GM18499 (cell line): Measurements from ENCODE around the gene NCK1.
"Not testable (repeated sequence)": the region's sequence is repeated elsewhere in the genome, so short reads cannot be mapped to it uniquely, and the experiment has no call there.

Experiments
- ATAC-seq: cut with Tn5 transposase; IDR thresholded peaks from one replicate; pipeline ENCODE4 v1.9.1; 2021; ENCODE audit warnings: moderate number of reproducible peaks; ENCODE audit not compliant: insufficient read depth, unreplicated experiment

The NCK1 gene

DNA sequence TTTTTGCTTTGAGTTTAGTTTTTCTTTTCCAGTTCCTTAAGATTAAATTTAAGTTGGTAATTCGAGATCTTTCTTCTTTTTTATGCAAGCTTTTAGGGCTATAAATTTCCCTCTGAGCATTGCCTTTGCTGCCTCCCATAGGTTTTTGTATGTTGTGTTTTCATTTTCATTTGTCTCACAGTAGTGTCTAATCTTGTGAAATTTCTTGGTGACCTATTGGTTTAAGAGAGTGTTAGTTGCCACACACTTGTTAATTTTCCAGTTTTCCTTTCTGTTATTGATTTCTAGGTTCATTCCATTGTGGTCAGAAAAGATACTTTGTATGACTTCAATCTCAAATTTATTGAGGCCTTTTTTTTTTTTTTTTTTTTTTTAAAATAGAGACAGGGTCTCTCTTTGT is 77.5 kb downstream of the NCK1 start:
- no peak for ATAC-seq

DNA sequence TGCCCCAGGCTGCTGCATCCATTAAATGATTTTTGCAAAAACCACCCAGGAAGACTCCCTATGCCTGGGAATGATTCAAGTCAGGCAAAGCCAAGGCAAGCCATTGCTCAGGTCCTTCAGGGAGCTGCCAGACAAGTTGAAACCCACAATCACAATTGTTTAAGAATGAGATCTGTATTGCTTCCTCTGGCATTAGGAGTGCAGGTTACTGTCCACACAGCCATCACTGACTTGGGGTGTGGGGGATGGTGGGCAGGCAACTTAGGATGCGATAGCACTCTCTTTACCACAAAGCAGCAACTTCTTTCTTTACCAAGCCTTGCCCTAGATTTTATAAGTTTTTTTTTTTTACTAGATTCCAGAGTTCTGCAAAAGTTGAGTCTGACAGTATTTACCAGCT is 80.8 kb downstream of the NCK1 start:
- no peak for ATAC-seq

DNA sequence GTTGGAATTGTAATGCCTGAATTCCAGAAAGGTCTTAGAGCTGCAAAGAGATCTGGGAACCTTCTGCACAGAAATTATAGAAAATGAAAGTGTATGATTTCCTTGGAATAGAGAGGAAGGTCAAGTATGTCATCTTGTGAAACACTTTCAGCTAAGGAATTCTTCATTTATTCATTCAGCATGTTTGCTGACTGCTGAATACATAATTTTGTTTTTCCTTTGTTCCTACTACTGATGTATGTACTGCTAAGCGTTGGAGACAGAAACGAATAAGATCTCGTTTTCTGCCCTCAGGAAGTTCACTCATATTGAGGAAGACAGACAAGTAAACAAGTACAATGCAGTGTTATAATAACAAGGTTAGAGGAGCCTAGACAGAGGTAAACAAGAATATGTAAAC is 81.4 kb downstream of the NCK1 start:
- no peak for ATAC-seq

DNA sequence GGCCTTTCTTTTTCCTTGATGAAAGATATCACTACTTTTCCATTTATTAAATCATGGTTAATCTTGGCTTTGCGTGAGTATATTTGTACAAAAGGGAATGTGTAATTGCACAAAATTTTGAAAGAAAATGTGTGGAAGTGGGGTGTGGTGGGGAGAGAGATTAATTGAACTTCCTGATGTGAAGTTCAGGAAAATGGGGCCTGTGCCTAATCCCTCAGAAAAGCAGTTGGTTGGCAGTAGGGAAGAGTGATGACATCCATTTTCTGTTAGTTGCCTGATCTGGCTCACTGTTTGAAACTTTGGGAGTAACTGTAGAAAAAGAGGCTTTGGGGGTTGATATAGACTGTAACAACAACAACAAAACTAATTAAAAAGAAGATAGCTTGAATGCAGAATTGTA is 85.0 kb downstream of the NCK1 start:
- no peak for ATAC-seq

DNA sequence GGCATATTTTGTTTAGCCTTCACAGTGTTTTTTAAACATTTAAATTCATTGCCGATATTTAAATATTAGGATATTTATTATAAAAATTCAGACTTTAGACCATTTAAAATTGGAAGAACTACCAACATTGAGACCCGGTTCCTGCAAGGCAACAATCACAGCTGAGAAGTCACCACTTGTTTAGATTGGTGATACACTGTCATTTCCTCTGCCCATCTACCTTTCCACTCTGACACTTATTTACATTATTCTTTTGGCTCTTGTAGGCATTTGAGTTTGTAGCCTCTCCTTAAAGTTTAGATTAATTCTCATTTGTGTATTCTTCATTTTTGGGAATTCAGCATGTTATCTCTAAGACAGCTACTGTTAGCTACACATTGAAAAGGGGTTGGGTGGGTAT is 85.5 kb downstream of the NCK1 start:
- ATAC-seq, result no peak

DNA sequence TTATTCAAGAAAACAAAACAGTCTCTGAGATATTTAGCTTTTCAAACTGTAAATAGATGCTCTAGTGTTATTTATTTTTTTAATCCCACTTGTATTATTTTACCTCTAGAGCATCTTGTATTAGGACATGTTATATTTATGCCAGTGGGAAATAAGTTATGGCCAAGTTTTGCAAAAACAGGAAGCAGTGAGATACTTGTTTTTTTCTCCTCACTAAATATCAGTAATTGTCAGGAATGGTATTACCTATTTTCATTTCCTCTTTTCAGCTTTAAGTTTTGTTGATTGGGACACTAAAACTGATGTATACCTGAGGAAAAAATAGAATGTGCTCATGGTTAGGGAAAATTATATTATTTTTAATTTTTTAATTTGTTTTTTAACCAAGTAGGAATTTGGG is 87.1 kb downstream of the NCK1 start:
- ATAC-seq, result no peak

DNA sequence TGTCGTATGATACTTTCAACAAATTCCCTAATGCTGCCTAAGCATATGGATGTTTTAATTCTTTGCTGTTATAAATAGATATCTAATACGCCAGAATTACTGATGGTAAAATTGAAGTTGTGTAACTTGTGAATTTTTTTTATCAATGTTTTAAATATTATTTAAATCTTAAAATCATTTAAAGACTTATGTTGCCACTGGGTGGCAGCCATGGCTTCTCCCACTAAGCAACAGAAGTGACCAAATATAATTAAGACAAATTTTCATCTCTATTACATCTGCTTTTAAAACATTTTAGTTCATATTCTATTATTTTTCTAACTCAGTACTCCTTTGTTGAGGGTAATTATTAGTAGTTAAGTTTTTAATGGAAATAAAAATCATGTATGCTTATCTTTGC is 87.7 kb downstream of the NCK1 start:
- ATAC-seq, result no peak

DNA sequence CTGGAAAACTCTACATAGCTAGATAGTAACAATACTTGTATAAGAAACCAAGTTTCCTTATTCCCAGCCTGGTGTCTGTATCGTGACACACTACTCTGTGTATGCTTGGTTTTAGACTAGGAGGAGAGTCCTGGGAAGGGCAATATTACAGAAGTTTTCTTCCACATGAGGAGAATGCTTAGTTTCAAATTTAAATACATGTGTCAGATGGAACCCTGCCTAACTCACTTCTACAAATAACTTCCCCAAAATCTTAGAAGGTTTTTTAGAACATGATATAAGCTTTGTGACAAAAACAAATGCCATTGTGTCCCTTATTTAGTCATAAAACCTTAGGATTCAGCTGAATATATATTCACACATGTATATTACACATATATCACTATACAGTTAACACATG is 88.6 kb downstream of the NCK1 start:
- ATAC-seq, result no peak

DNA sequence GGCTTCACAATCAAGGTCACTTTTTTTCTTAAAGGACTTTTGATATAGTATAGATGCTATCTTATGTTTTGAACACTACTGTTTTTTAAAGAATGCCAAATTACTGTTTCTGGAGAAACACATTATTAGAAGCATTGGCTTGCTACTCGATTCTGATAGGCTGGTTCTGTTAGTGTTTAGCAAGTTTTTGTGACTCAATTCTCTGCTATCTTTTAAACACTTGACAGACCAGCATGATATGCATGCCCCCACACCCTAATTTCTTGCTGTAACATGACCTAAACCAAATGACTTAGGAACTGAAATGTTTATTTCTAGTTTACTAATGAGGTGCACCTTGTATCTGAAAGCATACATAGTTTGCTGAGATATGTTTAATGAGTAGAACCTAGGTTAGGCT is 90.3 kb downstream of the NCK1 start:
- ATAC-seq, result no peak

DNA sequence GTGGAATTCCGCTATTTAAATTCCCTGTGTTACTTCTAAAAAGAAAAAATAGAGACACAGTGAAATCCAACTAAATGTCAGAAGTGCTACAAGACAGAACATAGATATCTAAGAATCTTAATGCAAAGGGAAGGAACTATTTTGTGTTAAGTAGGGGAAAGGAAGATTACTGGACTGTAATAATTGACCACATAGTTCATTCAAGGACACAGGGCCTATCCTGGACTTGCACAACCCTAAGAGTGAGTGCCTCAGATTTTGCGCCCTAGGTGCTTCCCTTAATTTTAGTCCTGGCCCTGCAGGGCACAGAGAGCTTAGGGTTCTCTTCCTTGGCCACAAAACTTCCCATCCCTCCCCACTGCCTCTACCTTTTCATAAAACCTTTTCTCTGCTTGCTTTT is 92.2 kb downstream of the NCK1 start:
- ATAC-seq, result no peak

DNA sequence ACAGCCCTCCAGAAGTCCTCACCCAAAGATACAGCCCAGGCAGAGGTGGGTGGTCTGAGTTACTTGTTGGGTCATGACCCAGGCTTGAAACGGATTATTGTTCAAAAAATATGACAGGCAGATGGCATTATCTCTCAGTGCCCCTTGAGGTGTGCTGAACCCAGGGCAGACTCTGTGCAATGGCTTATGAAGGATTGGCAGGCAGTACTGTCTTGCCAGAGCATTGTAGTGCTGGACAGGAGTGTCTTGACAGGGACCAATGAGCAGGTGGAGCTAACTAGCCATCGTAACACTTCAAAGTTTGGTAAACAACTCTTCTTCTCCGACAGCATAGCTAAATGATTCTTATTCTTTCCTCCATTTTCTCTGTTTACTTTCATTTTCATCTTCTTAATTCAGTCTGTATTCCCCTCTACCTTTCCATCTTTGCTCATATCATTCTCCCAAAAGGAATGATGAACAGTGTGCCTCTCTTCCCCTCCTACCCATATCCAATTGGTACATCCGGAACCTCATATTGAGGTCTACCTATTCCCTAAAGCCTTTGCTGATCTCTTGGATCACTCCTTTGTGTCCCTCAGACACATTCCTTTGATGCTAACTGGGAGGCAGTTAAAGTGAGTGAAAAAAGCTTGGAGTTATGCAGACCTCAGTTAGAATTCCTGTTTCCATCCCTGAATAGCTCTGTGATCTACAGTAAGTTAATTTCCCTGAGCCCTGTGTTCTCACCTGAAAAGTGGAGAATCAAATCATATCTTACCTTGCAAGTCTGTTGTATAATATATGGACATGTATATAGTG is 93.2 kb downstream of the NCK1 start:
- no peak for ATAC-seq

DNA sequence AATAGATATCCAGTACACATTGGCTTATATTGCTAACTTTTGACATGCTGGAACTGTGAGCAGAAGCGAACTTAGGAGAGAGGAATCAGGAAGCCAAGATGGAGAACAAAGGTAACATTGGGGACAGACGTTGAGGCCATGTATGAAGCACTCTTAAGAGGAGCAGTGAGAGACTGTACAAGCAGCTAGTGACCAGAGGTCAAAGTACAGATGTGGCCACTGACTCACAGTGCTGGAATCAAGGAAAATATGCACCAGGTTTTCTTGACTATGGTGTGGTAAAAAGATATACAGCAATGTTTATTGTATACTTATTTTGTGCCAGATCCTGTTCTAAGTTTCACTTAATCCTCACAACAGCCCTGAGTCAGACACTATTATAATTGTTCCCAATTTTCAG is 93.8 kb downstream of the NCK1 start:
- ATAC-seq, result no peak

DNA sequence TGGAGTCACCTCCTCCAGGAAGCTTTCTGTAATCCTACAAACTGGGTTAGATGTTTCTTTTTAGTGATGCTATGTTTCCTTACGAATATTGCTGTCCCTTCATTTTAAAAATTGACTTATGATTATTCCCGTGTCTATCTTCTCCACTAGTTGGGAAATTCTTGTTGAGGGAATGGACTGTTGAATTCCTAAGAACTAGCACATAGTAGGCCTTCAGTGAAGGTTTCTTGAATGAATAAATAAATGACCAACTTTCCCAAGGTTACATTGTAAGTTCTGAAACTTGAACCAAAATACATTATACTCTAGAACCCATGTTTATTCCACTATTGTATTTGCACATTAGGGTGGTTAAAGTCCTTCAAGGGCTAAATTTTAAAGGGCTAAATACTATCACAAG is 95.0 kb downstream of the NCK1 start:
- ATAC-seq, result no peak

DNA sequence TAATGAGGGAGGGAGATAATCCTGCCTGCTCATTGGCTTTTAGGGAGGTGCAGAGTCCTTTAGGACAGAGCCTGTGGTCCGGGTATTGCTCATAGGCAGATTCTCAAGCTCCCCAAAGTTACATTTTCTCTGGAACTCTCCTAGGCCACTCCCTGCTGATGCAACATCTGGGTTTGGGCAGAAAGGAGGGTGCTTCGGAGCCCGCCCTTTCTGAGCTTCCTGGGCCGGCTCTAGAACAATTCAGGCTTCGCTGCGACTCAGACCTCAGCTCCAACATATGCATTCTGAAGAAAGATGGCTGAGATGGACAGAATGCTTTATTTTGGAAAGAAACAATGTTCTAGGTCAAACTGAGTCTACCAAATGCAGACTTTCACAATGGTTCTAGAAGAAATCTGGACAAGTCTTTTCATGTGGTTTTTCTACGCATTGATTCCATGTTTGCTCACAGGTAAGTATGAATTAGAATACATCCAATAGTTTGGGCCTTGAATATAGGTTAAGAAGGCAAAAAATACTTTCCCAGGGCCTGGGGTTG is 95.8 kb downstream of the NCK1 start, which contains the start of gene IL20RB:
IL20RB (plus strand) TSS at position 233 of the 538 bp plus-strand sequence; CDS start at position 364, 131 bp downstream.
- no peak for ATAC-seq

DNA sequence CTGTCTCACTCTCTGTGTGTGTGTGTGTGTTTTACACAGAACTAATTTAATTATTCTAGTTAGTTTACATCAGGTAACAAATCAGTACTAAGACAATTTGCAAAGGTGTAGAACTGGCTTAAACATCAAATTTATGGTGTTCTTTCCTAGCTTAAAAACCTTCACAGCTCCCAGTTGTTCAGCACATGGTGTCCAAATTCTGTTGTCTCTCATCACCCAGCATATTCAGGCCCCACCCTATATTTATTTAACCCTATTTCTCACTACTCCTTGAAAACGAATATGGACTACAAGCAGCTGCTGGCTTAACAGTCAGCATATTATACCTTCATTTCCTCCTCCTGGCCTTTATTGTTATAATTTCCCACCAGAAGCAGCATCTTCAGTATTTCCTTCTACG is 96.9 kb downstream of the NCK1 start:
- no peak for ATAC-seq

DNA sequence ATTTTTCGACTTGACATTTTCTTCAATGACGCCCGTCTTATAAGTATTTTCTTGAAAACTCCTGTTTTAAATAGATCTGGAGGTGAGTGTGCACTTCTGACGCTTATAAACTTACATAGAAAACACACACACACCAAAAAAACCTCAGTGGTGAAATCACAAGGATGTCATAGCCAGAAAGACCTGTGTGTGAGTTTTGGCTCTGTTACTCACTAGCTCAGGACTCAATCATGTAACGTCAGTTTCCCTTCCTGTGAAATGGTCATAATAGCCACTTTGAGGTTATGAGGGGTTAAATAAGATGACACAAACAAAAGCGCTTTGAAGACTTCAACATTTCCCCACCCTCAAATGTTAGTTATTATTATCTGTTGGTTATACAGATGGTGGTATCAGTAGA is 97.6 kb downstream of the NCK1 start:
- no peak for ATAC-seq

DNA sequence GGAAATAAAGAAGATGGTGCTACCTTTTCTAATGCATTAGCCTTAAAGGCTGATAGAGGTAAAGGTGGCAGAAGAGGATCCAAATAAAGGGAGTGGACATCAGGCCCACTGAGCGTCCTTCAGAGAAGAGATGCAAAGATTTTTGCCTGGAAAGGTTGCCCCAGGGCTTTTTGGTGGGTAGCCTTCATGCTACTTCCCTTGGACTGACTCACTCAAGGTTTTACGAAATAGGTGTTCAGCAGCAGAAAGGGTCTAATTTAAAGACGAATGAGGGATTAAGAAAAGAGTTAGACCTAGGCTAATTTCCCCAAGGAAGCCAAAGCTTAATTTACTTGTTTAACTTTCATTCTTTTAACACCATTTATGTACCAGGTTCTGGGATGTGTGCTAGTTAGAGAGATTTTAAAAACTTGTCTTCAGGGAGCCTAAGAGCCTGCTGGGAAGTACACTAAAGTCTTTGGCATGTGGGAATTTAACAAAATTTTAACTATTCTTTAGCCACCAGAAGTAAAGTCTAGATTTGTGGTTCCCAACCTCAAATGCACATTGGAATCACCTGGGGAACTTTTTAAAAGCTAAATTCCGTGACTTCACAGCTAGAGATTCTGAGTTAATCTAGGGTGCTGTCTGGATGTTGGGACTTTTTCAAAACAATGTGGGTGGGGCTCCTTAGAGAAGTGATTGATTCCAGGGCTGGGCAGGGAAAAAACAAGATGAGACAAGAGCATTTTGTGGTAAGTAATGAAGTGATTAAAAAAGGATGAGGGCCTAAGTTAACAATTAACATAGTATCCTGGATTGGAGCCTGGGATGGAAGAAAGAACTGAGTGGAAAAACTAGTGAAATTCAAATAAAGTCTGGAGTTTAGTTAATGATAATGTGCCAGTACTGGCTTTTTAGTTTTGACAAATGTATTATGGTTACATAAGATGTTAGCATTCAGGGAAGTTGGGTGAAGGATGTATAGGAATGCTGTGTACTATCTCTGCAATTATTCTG is 99.1 kb downstream of the NCK1 start:
- no peak for ATAC-seq

DNA sequence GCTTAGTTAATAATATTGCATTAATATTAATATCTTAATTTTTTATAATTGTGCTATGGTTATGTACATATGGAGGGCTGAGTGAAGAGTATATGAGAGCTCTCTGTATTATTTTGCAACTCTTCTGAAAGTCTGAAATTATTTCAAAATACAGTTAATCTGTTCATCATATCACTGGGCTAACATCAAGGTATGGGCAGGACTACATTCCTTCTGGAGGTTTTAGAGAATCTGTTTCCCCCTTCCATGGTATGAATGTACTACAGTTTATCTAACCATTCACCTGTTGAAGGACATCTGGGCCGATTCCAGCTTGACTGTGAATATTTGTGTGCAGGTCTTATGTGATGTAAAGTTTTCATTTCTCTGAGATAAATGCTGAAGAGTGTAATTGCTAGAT is 100.9 kb downstream of the NCK1 start:
- no peak for ATAC-seq

DNA sequence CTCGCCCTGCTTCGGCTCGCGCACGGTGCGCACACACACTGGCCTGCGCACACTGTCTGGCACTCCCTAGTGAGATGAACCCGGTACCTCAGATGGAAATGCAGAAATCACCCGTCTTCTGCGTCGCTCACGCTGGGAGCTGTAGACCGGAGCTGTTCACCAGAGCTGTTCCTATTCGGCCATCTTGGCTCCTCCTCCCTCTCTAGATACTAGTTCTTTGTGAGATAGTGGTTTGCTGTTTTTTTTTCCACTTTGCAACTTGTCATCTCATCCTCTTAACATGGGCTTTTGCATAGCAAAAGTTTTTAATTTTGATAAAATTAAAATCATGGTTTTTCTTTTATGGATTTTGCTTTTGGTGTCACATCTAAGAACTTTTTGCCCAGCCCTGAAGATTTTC is 107.5 kb downstream of the NCK1 start:
- ATAC-seq, result not testable (repeated sequence)

DNA sequence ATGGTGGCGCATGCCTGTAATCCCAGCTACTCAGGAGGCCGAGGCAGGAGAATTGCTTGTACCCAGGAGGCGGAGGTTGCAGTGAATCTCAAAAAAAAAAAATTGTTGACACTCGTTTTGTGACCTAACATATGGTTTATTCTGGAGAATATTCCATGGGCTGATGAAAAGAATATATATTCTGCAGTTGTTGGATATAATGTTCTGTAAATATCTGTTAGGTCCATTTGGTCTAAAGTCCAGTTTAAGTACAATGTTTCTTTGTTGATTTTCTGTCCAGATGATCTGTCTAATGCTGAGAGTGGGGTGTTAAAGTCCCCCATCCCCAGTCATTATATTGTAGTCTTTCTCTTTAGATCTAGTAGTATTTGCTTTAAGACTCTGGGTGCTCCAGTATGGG is 111.3 kb downstream of the NCK1 start:
- no peak for ATAC-seq

DNA sequence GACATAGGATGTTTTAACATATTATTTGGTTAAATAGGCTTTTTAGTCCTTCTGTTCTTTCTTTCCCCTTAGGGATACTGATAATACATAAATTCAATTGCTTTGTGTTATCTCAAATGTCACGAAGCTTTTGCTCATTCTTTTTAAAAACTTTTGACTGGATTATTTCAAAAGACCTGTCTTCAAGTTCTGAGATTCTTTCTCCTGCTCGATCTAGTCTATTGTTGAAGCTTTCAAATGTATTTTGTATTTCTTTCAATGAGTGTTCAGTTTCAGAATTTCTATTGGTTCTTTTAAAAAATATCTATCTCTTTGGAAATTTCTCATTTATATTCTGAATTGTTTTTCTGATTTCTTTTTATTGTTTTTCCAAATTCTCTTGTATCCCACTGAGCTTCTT is 112.7 kb downstream of the NCK1 start:
- ATAC-seq, result no peak
